Neural crest cell (in vitro differentiated cells): ENCODE data around the gene LAMB1. TPM values are rescaled to one million over a fixed set of nuclear protein-coding genes. Genes with fewer than 3 reads are reported as not detected.

ENCODE experiments used
- DNase-seq: peaks from one replicate; pipeline ENCODE4 v3.0.0; 2021; ENCODE audit warnings: low read depth, mixed read lengths, low spot score
- H3K27ac Mint-ChIP-seq: one replicate; pipeline ENCODE4 v1.8.0; 2021; ENCODE audit warnings: mild to moderate bottlenecking, mixed read lengths; ENCODE audit not compliant: unreplicated experiment
- H3K27me3 Mint-ChIP-seq: 2 replicates; pipeline ENCODE4 v1.8.0; 2021; ENCODE audit warnings: low read depth, mild to moderate bottlenecking, mixed read lengths
- H3K36me3 Mint-ChIP-seq: 2 replicates; pipeline ENCODE4 v1.8.0; 2021; ENCODE audit warnings: low read depth, mild to moderate bottlenecking, mixed read lengths
- H3K4me1 Mint-ChIP-seq: 2 replicates; pipeline ENCODE4 v1.8.0; 2021; ENCODE audit warnings: mixed read lengths
- H3K4me3 Mint-ChIP-seq: one replicate; pipeline ENCODE4 v1.8.0; 2021; ENCODE audit warnings: mild to moderate bottlenecking, mixed read lengths
- H3K9me3 Mint-ChIP-seq: 2 replicates; pipeline ENCODE4 v1.8.0; 2021; ENCODE audit warnings: mixed read lengths
- total RNA-seq: library from RNA; stranded (reverse); gene quantifications from 2 replicates; pipeline ENCODE4 v1.2.1, GENCODE V29; 2021
- TF ChIP-seq, protein P1 (sequence below): fragments of 200-600 bp; sonication (generic); conservative IDR thresholded peaks from 2 replicates; pipeline ENCODE4 v1.5.0; 2021; ENCODE audit warnings: antibody characterized with exemption, mild to moderate bottlenecking

The LAMB1 gene
- total RNA-seq, 1 donor from 2014 or later, result 131 TPM

DNA sequence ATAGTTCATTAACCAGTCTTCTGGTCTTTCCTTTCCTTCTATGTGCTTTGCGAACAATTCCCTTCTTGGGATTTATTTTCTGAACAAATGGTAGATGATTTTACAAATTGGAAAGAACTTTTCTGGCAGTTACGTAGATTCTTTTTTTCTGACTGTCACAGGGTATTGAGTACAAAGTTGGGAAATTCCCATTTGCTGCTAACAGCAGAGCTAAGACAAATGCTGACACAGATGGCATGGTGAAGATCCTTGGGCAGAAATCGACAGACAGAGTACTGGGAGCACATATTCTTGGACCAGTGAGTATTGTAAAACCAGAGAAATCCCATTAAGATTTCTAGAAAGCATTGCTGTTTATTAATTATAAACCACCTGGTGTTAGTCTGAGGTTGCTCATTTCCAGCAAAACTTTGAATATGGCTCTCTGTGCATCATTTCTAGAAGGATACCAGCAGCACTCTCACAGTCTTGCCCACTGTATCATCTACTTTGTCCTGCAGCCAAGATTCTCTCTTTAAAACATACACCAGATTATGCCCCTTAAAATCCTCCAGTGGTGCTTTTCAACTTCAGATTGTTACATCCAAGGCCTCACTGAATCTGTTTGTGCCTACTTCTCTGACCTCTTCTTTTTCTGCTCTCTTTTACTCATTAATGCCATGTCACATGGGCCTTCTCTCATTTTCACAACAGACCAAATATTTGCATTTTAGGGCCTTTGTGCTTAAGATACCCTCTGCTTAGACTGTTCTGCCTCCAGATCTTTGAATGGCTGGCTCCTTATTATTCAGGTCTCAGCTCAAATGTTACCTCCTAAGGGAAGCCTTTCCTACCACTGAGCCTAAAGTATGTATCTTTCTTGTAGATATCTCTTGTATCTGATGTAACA, 85.0 kb downstream of the LAMB1 start:
- TF ChIP-seq, protein P1, sequence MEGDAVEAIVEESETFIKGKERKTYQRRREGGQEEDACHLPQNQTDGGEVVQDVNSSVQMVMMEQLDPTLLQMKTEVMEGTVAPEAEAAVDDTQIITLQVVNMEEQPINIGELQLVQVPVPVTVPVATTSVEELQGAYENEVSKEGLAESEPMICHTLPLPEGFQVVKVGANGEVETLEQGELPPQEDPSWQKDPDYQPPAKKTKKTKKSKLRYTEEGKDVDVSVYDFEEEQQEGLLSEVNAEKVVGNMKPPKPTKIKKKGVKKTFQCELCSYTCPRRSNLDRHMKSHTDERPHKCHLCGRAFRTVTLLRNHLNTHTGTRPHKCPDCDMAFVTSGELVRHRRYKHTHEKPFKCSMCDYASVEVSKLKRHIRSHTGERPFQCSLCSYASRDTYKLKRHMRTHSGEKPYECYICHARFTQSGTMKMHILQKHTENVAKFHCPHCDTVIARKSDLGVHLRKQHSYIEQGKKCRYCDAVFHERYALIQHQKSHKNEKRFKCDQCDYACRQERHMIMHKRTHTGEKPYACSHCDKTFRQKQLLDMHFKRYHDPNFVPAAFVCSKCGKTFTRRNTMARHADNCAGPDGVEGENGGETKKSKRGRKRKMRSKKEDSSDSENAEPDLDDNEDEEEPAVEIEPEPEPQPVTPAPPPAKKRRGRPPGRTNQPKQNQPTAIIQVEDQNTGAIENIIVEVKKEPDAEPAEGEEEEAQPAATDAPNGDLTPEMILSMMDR, result no peak
- Mint-ChIP-seq H3K36me3 (peaks cover 54% of the 10 kb centered on the region), H3K9me3 (no peaks in the 10 kb centered on the region), H3K4me3 (no peak overlapping the region), H3K4me1 (peaks cover 19% of the 10 kb centered on the region), H3K27me3 (no peaks in the 10 kb centered on the region), H3K27ac (peak overlapping the region; percentile 7)
- no peak for DNase-seq

DNA sequence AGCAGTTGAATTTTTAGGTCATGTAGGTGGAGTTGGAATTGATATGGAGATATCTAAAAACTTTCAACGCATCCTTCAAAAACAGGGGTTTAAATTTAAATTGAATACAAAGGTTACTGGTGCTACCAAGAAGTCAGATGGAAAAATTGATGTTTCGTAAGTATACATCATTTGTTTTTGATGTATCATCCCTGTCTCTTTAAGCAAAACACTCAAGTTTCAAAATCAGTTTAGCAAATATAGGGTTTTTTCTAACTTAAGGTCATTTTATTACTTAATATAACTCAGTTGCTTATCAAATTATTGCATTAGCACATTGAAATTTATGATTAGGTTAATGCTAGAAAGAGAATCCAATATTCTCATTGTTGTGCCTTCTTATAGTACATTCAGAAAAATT, 87.4 kb downstream of the LAMB1 start:
- peaks cover 51% of the 10 kb centered on the region for H3K36me3 Mint-ChIP-seq

DNA sequence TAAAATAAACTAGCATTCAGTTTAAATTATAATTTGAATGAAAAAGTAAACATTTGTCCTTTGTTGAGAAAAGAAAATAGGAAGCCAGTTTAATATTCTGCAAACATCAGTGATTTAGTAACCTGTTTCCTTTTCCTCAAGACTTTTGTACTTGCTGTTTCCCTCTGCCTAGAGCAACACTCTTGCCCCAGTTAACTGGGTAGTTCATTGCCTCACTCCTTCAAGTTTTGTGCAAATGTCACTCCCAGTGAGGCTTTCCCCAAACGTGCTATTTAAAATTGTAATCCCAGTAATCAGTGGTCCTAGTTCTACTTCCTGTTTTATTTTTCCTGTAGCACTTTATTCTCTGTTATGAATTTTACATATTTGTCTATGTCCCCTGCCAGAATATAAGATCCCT, 88.1 kb downstream of the LAMB1 start:
- no peak overlapping the region for H3K4me3 Mint-ChIP-seq
- TF ChIP-seq, protein P1, result no peak
- peaks cover 12% of the 10 kb centered on the region for H3K4me1 Mint-ChIP-seq
- DNase-seq, result no peak
- no peak overlapping the region for H3K27ac Mint-ChIP-seq
- H3K27me3 Mint-ChIP-seq, result no peaks in the 10 kb centered on the region
- H3K36me3 Mint-ChIP-seq, result peaks cover 51% of the 10 kb centered on the region
- H3K9me3 Mint-ChIP-seq, result peaks cover 3% of the 10 kb centered on the region

More for the DNA sequence above, 87.4 kb downstream of the LAMB1 start:
- Mint-ChIP-seq H3K27me3 (no peaks in the 10 kb centered on the region), H3K4me3 (no peak overlapping the region), H3K9me3 (peaks cover 3% of the 10 kb centered on the region), H3K27ac (no peak overlapping the region), H3K4me1 (peaks cover 17% of the 10 kb centered on the region)
- no peak for DNase-seq
- TF ChIP-seq, protein P1, result no peak

DNA sequence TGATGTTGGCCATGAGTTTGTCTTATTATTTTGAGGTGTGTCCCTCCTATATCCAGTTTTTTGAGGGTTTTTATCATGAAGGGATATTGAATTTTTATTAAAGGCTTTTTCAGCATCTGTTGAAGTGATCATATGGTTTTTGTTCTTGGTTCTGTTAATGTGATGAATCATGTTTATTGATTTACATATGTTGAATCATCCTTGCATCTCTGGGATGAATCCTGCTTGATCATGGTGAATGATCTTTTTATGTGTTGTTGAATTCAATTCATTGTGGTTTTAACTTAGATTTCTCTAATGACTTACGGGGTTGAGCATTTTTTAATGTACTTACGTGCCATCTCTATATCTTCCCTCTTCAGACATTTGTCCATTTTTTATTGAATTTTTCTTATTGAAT, 89.1 kb downstream of the LAMB1 start:
- DNase-seq, result no peak
- Mint-ChIP-seq H3K36me3 (peaks cover 52% of the 10 kb centered on the region), H3K4me1 (peaks cover 12% of the 10 kb centered on the region), H3K9me3 (peaks cover 3% of the 10 kb centered on the region), H3K27me3 (no peaks in the 10 kb centered on the region), H3K27ac (no peak overlapping the region), H3K4me3 (no peak overlapping the region)
- TF ChIP-seq, protein P1, result no peak

DNA sequence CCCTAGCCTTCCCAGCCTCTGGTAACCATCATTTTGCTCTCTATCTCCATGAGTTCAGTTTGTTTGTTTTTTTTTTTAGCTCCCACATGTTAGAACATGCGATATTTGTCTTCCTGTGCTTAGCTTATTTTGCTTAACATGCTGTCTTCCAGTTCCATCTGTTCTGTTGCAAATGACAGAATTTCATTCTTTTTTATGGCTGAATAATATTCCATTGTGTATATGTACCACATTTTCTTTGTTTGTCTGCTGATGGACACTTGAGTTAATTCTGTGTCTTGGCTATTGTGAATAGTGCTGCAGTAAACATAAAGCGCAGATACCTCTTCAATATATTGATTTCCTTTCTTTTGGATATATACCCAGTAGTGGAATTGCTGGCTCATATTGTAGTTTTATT, 91.0 kb downstream of the LAMB1 start:
- Mint-ChIP-seq H3K27me3 (no peaks in the 10 kb centered on the region), H3K4me3 (no peak overlapping the region), H3K27ac (no peak overlapping the region), H3K4me1 (peaks cover 7% of the 10 kb centered on the region), H3K9me3 (peaks cover 3% of the 10 kb centered on the region), H3K36me3 (peaks cover 46% of the 10 kb centered on the region)
- TF ChIP-seq, protein P1, result no peak
- DNase-seq, result no peak
